Raji (cell line): ENCODE measurements around the gene RTL1.

Experiments
- POLR2A ChIP-seq: IDR thresholded peaks from 2 replicates; pipeline ENCODE4 v1.6.1; 2011; ENCODE audit warnings: low read depth, low read length, control low read depth; ENCODE audit not compliant: insufficient read depth

RTL1 gene

DNA sequence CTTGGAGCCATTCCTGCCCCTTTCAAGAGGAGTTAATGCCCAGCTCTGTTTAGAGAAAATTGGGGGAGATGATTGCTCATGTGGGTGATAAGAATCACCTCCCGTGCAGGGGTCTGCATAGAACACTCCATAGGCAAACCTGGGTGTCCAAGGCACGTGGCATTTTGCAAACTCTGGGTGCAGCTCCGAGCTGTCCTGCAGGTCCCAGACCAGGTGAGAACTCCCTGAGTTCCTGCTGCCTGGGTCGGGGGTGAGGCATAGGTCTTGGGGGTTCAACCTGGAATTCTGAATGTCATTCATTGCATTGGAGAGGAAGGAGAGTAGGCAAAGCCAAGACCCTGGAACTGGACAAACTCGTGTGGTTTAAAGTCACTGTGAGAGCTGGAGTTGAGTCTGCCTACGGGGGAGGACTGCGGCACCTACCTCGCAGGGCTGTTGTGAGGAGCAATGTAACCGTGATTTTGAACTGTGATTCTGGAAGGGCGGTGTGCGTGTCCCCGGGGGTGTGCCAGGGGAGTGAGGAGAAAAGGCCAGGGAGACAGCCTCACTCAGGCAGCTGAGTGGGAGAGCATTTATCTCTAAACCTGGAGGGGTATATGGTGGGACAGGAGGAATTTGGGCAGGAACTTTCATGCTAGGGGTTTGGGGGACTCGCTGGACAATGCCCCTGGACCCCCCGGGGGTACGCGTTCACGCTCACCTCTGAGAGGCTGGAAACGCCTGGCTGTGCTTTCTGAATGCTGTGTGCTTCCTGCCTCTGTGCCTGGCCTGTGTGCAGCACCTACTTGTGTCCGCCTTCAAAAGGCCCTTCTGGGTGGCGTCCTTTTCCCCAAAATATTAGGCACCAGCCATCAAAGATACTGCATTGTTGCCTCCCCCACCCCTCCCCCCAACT, 47.2 kb downstream of the RTL1 start:
- no peak for TF ChIP-seq POLR2A

DNA sequence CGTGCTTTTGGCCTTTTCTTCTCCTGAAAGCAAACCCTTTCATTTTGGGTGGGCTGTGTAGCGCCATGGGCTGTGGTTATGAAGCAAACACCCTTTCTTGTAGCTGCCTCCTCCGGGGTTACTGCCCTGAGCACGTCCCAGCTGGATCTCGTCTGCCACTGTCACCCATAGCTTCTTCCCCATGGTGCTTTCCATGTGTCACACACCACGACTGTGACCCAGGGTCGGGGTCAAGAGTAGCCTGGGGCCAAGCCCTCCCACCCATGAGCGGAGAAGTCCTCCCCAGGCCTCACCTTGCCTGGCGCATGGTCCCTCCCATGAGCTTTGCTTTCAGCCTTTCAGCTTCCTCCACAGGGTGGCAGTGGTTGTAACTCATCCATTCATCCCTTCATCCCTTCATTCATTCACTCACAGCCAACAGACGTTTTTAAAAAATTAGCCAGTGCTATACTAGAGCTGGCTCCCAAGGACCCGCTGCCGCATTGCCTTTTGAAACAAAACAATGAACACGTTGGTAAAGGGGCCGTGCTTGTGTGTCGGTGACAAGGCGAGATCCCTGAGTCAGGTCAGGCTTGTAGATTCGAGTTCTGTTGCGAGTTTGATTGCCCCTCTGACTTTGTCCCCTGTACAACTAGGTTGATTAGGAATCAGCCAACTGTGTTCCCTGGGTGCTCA, 48.1 kb downstream of the RTL1 start:
- TF ChIP-seq POLR2A, result no peak

DNA sequence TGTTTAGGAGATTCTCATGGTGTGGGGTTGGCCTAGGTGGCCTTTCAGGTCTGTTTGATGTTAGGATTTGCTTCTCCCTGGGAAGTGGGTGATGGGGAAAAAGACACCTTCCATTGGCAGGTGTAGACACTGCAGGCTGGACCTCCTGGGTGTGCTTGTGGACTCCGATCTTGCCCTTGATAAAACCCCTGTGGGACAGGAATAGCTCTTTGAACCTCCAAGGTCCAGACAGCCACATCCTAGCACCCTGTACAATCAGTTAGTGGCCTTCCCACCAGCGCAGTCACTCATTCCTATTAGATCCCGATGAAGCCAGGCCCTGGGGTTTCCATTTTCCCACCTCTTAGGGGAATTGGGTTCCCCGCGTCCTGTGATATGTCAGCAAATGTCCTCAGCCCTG, 49.1 kb downstream of the RTL1 start:
- TF ChIP-seq POLR2A, result no peak

DNA sequence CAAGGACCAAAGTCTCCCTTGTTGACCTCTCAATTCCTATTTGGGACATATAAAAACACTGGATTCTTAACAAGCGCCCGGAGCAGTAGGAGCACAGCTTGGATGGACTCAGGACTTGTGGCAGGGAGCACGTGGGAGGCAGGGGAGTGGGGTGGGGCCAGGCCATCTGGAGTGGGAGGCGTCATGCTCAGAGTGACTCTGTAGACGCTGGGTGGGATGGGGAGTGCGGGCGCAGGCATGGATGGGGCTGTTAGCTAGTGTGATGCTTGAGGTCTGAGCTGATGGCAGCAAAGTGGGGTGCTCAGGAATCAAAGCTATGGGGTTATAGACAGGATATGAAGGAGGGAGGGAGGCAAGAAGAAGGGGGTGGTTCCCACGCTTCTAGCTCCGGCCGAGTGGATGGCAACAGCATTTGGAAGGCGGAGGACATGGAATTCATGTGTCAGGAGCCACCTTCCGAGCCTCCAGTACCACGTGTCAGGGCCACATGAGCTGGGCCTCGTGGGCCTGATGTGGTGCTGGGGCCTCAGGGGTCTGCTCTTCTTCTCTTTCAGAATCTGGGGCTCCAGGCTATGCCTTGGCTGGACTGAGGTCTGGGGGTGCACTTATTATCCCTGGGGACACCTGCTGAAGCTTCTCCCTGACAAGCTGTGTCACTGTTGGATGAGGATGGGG, 51.4 kb downstream of the RTL1 start:
- TF ChIP-seq POLR2A, result no peak

DNA sequence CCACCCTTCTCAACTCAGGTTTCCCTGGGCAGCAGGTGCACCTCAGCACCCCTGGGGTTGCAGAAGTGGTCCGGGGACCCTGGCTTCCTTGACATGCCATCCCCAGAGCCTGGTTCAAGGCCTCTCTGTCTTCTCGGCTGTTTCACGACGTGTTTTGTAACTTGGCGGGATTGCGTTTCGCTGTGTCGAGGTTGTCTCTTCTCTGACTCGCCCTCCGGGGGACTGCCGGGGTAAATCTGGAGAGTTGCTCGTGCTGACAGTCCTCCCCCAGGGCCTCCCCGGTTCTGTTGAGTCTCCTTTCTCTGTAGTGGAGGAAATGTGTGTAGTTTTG, 52.0 kb downstream of the RTL1 start:
- TF ChIP-seq POLR2A, result no peak

DNA sequence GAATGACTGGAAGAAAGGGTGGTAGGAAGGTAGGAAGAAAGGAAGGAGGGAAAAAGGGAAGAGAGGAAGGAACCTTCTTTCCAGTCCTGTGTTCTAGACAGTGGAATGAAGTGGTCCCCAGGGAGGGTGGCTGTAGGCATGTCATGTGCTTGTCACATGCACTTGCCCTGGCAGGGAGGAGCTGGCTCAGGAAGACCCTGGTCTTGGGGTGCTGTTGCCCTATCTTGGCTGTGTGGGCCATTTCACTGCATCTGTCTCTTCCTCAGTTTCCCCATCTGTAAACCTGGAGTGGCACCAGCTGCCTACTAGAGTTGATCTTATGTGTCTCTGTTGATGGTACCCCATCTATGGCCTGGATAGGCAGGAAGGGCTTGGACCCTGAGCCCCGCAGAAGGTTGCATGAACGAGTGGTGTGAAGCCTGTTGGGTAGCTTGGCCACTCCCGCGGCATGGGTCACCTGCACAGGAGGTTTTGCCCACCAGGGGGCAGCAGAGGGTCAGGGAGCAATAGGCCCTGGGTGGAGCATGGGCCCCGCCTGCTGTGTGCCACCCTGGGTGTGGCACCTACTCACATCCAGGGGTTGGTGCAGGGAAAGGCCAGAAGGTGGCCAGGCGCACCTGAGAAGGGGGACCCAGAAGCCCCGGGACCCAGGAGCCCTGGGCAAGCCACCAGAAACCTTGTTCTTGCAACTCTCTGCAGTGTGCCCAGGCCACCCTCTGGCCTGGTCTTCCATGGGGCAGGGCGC, 52.5 kb downstream of the RTL1 start:
- no peak for TF ChIP-seq POLR2A

DNA sequence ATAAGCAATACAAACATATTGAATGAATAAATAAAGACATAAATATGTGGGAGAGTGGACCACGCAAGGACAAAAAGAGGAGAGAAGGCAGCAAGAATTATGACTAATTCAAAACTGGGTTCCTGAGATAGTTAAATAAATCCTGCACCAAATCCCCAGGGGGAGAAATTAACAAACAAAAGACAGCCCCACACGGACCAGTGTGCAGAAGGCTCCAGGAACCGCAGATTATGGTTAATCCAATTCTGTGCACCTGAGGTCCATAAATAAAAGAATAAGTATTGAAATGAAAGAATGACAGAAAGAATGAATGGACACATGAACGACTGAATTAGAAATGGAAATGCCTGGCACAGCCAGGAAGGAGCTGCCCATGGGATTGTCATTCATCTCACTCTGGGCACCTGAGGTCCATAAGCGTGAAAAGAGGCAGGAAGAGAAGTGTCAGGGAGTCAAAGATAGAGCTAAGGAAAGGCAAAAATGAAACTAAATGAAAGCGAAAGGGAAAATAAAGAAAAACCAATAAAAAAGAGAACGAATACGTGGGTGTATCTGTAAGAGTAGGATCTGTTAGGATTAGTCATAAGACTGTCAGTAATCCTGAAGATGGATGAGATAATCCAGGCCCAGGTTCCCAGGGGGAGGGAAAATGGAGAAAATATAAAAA, 54.3 kb downstream of the RTL1 start:
- TF ChIP-seq POLR2A, result no peak

DNA sequence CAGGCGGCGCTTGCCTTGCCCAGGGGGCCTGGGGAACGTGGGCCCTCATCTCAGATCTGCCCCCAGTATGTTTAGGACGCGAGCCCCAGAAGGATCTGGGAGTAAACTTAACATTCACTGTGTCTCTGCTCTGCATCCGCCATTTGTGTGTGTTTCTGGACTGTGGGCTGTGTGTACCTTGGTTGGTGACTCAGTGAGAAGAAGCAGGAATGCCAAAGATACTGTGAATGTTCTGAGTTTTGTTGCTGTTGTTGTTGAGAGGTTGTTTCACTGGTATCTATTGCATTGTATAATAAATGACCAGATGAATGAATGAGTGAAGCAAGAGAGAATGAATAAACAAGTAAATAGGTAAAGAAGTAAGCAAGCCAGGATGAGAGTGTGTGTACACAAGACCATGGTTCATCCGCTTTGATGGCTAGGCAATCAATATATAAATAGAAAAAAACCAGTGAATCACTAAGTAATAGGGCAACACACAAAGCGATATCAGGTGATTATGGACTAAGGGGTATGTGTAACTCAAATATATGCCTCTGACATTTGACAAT, 57.1 kb downstream of the RTL1 start:
- TF ChIP-seq POLR2A, result no peak

DNA sequence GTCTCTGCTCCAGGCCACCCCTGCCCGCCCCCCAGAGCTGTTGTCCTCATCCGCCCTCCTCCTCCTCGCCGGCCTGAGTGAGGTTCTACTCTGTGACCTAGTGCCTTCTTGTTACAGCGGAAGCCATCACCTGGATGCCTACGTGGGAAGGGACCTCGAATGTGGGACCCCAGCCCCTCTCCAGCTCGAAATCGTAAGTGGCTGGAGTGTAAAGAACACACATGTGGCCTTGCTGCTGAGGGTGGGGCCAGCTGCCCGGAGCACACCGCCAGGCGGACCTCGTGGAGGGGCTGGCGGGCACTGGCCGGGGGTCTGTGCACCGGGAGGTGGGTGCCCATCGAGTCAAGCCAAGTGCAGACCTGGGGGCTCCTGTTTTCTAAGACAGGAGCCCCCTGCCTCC, 58.2 kb downstream of the RTL1 start:
- no peak for TF ChIP-seq POLR2A

DNA sequence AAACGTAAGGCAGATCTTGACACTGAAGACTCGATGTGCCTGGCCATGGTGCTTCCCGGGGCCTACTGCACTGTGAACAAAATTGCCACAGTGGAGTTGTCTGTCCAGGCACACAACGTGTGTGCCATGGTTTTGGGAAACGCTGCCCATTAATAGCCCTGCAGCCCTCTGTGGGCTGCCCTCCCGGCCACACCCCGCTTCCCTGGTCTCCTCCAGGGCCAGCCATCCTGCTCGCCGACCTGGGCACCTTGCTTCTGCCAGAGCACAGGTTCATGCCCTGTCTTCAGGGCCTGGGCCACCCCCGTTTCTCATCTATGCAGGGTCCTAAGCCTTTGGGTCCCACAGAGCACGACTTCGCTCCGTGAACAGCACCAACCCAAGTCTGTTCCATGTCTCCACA, 58.7 kb downstream of the RTL1 start:
- no peak for TF ChIP-seq POLR2A

DNA sequence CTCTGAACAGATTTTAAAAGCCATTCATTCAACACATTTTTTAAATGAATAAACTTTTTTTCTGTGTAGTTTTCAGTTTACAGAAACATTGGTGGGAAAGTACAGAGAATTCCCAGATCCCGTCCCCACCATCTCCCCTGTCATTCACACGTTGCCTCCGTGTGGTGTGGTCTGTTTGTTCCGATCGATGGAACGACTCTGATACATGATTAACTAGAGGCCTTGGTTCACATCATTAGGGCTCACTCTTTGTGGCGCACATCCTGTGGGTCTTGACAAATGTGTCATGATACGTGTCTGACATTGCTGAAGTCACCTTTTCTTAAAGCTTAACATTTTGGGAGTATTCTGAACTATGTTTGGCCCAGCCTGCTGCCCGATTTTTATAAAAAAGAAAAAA, 59.1 kb downstream of the RTL1 start:
- no peak for TF ChIP-seq POLR2A

DNA sequence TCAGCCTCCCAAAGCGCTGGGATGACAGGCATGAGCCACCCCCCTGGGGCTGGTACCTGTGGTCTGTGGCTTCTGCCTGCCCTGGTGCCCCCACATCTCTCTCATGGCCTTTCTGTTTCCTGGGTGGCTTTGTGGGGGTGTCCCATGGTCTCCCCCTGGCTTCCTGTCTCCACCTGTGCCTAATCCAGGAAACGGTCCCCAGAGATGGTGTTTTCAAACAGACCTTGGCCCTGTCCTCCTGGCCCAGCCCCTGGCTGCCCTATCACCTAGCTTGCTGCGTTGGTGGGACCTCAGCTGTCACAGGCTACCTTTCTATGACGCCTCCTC, 59.5 kb downstream of the RTL1 start:
- TF ChIP-seq POLR2A, result no peak

DNA sequence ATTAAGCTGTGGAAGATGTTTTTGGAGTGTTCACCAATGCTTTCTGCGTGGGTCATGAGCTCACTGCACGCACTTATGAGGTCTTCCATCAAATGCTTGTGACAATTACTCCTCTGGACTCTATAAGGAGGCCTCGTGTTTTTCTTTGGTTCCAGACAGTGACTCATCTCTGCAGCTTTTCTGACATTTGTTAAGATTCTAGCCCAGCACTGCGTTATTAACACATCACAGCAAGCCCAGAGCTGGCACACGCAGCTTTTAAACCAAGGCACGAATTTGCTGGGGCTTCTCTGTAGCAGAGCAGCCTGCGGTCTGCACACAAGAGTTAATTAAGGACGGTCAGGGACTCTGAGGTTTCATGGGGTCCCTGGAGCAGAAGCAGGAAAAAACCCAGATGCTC, 60.7 kb downstream of the RTL1 start:
- TF ChIP-seq POLR2A, result no peak

DNA sequence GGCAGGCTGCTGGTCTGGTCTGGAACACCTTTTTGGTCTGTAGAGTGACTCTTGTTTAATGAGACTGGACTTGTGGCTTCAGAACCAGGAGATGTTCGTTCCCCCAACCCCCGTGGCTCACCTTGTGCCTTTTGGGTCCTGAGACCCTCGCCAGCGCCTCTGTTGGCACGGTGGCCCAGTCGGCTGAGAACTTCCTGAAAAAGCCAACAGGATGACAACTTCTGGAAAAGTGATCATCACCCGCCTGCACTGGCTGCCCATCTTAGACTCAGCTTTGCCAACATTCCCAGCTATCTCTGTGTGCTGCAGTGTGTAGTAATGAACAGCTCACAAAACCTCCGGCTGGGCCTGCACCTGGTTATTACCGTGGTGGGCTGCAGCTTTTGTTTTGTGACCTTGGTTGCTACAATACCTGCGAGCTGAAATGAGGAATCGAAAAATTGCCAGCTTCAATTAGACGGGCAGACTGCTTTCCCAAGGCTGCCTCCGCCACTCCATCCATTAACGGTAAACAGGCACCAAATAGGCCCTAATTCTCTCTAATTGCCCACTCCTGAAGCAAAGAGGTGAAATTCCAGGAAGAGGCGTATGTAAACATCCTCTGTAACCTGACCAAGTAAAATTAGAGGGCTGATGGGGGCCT, 61.6 kb downstream of the RTL1 start:
- no peak for TF ChIP-seq POLR2A

DNA sequence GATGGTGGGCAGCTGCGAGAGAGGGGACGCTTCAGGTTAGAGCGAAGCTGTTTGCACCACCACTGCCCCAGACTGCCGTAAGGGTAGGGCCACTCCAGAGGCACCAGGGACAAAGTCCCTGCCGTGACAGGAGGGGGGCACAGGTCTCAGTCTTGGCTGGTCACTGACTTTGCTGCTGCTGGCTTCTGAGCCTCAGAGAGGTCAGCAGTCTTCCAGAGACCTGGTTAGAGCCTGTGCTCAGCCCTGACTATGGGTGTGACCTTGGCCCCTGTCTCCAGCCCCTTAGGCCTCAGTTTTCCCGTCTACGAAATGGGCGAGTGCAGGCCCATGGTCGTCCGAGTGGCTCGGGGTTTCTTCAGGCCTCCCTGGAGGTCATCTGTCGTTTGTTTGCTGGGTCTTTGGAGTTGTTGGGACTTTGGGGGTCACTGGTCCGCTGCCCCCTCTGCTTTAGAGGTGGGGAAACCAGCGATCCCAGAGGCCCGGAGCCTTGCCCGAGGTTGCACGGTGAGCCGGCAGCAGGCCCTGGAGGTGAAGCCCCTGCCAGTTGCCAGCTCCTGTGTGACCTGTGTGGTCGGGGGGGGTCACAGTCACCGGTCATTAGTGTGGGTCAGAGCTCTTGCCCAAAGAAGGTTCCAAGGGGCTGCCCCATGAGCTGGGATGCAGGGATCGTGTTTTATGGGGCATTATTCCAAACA, 62.3 kb downstream of the RTL1 start:
- no peak for TF ChIP-seq POLR2A
